ENCODE data around the gene SGPP1. TPM values are rescaled to one million over a fixed set of nuclear protein-coding genes. Genes with fewer than 3 reads are reported as not detected.
"Not testable (repeated sequence)": the region's sequence is repeated elsewhere in the genome, so short reads cannot be mapped to it uniquely, and the experiment has no call there.

The SGPP1 gene
- total and polyA plus RNA-seq, 10 of the 15 experiments (the other 5 are each of a cell fraction or from before 2014, with no cell fraction given) = 3.5 to 37.7 (median 25.5) TPM

DNA sequence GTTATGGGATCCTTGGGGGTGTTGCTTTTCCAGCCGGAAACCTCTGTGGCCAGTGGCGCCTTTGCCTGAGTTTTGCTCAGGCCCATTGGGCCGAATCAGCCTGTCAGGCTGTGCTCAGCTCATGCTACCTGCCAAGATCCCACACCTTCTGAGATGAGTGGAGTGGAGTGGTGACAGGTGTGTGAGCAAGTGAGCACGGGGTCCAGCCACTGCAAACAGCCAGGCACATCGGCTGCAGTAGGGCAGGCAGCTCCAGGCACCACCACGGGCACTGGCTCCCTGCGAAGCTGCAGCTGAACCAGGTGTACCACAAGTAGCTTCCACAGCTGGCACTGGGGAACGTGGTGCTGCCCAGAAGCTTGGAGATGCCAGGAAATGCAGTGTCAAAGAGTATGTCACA, 65.1 kb downstream of the SGPP1 start (continued):
- TF ChIP-seq, protein P1, sequence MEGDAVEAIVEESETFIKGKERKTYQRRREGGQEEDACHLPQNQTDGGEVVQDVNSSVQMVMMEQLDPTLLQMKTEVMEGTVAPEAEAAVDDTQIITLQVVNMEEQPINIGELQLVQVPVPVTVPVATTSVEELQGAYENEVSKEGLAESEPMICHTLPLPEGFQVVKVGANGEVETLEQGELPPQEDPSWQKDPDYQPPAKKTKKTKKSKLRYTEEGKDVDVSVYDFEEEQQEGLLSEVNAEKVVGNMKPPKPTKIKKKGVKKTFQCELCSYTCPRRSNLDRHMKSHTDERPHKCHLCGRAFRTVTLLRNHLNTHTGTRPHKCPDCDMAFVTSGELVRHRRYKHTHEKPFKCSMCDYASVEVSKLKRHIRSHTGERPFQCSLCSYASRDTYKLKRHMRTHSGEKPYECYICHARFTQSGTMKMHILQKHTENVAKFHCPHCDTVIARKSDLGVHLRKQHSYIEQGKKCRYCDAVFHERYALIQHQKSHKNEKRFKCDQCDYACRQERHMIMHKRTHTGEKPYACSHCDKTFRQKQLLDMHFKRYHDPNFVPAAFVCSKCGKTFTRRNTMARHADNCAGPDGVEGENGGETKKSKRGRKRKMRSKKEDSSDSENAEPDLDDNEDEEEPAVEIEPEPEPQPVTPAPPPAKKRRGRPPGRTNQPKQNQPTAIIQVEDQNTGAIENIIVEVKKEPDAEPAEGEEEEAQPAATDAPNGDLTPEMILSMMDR (IDR thresholded peaks at IDR 0.05 in 2 of 3, conservative IDR thresholded peaks at IDR 0.05 in 1 of 3; ENCODE audit: control insufficient read depth in 2 of 3, extremely low read depth in 1 of 3, insufficient read depth in 1 of 3, low read depth in 3 of 3, low read length in 3 of 3) = no peak
- TF ChIP-seq, protein P2, sequence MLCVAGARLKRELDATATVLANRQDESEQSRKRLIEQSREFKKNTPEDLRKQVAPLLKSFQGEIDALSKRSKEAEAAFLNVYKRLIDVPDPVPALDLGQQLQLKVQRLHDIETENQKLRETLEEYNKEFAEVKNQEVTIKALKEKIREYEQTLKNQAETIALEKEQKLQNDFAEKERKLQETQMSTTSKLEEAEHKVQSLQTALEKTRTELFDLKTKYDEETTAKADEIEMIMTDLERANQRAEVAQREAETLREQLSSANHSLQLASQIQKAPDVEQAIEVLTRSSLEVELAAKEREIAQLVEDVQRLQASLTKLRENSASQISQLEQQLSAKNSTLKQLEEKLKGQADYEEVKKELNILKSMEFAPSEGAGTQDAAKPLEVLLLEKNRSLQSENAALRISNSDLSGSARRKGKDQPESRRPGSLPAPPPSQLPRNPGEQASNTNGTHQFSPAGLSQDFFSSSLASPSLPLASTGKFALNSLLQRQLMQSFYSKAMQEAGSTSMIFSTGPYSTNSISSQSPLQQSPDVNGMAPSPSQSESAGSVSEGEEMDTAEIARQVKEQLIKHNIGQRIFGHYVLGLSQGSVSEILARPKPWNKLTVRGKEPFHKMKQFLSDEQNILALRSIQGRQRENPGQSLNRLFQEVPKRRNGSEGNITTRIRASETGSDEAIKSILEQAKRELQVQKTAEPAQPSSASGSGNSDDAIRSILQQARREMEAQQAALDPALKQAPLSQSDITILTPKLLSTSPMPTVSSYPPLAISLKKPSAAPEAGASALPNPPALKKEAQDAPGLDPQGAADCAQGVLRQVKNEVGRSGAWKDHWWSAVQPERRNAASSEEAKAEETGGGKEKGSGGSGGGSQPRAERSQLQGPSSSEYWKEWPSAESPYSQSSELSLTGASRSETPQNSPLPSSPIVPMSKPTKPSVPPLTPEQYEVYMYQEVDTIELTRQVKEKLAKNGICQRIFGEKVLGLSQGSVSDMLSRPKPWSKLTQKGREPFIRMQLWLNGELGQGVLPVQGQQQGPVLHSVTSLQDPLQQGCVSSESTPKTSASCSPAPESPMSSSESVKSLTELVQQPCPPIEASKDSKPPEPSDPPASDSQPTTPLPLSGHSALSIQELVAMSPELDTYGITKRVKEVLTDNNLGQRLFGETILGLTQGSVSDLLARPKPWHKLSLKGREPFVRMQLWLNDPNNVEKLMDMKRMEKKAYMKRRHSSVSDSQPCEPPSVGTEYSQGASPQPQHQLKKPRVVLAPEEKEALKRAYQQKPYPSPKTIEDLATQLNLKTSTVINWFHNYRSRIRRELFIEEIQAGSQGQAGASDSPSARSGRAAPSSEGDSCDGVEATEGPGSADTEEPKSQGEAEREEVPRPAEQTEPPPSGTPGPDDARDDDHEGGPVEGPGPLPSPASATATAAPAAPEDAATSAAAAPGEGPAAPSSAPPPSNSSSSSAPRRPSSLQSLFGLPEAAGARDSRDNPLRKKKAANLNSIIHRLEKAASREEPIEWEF (IDR thresholded peaks at IDR 0.05; ENCODE audit: insufficient replicate concordance, low read depth, low read length) = no peak
- TF ChIP-seq CBX5 (IDR thresholded peaks at IDR 0.05; ENCODE audit: low read depth) (no peak), ETV6 (conservative IDR thresholded peaks at IDR 0.05 in 1 of 2, IDR thresholded peaks at IDR 0.05 in 1 of 2; ENCODE audit: borderline replicate concordance in 1 of 2, low read depth in 1 of 2) (no peak)
- TF ChIP-seq, protein P3, sequence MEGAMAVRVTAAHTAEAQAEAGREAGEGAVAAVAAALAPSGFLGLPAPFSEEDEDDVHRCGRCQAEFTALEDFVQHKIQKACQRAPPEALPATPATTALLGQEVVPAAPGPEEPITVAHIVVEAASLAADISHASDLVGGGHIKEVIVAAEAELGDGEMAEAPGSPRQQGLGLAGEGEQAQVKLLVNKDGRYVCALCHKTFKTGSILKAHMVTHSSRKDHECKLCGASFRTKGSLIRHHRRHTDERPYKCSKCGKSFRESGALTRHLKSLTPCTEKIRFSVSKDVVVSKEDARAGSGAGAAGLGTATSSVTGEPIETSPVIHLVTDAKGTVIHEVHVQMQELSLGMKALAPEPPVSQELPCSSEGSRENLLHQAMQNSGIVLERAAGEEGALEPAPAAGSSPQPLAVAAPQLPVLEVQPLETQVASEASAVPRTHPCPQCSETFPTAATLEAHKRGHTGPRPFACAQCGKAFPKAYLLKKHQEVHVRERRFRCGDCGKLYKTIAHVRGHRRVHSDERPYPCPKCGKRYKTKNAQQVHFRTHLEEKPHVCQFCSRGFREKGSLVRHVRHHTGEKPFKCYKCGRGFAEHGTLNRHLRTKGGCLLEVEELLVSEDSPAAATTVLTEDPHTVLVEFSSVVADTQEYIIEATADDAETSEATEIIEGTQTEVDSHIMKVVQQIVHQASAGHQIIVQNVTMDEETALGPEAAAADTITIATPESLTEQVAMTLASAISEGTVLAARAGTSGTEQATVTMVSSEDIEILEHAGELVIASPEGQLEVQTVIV (IDR thresholded peaks at IDR 0.05; ENCODE audit: borderline replicate concordance, partially characterized antibody) = no peak

DNA sequence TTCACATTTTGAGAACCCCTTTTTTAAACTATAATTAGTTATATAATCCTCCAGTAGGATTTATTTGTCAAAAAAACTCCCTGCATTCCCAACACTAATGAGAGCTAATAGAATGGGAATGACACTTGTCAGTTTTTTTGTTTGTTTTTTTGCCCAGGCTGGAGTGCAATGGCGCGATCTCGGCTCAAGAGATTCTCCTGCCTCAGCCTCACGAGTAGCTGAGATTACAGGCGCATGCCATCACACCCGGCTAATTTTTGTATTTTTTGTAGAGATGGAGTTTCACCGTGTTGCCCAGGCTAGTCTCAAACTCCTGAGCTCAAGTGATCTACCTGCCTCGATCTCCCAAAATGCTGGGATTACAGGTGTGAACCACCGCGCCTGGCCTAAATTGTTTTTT, 66.0 kb downstream of the SGPP1 start:
- H3K4me3 ChIP-seq; RAD21 ChIA-PET (ENCODE audit: unreplicated experiment); H3K4me1 ChIP-seq (ENCODE audit: control insufficient read depth, insufficient read depth, low read length); BruUV-seq (replicated peaks); H3K9me3 ChIP-seq (replicated peaks; ENCODE audit: control insufficient read depth, insufficient read depth, low read length); CTCF ChIA-PET; H3K4me2 ChIP-seq (ENCODE audit: control insufficient read depth, insufficient read depth); ATAC-seq; FAIRE-seq; in situ Hi-C loops (cut with MboI); H4K20me1 ChIP-seq (ENCODE audit: control insufficient read depth, insufficient read depth); intact Hi-C loops (cut with micrococcal nuclease; ENCODE audit: unreplicated experiment); H2AFZ ChIP-seq (ENCODE audit: control insufficient read depth, low read depth, low read length); H3K79me2 ChIP-seq (ENCODE audit: control insufficient read depth, insufficient read depth, low read length); H3K27ac ChIP-seq (ENCODE audit: control insufficient read depth, insufficient read depth); DNase-seq (ENCODE audit: low read depth, low spot score); H3K27me3 ChIP-seq (replicated peaks in 1 of 2; ENCODE audit: control insufficient read depth in 2 of 2, insufficient read depth in 2 of 2, low read length in 1 of 2); H3K36me3 ChIP-seq (ENCODE audit: control insufficient read depth in 2 of 2, insufficient read depth in 2 of 2, low read length in 1 of 2); H3K9ac ChIP-seq (ENCODE audit: control insufficient read depth, insufficient read depth, low read length): not testable (repeated sequence)
- 99% methylated on average over 10 of the region's 10 CpGs for WGBS (ENCODE audit: insufficient coverage, insufficient replicate concordance, low lambda C conversion rate, missing lambda C conversion rate)
- ChIA-PET POLR2A (interaction anchor here (1.0 kb wide), 1 partner anchor 11 kb away, joined by 3 read pairs; no protein-coding TSS in a partner anchor), SMC1A (ENCODE audit: uncharacterized antibody, unreplicated experiment) (interaction anchor here (1.5 kb wide), 1 partner anchor 75 kb away, joined by 3 read pairs; no protein-coding TSS in a partner anchor)
